Peyer's patch (tissue), 4 donors: ENCODE data around the gene NAT8L. TPM values are rescaled to one million over a fixed set of nuclear protein-coding genes. Genes with fewer than 3 reads are reported as not detected.

Experiments
- DNase-seq, 3 donors: peaks; one replicate each; pipeline ENCODE4 v3.0.0-alpha.2; 2017 to 2019
- H3K27ac ChIP-seq, 4 donors: fragments of 200-600 bp; sonication (generic); one replicate each; pipeline ENCODE4 v1.5.1; 2016 to 2019
- H3K27me3 ChIP-seq, 2 donors: fragments of 200-600 bp; sonication (generic); one replicate each; pipeline ENCODE4 v1.5.1; 2019
- H3K36me3 ChIP-seq, 3 donors: fragments of 200-600 bp; sonication (generic); one replicate each; pipeline ENCODE4 v1.5.1; 2016 to 2019
- H3K4me1 ChIP-seq, 4 donors: fragments of 200-600 bp; sonication (generic); one replicate each; pipeline ENCODE4 v1.5.1; 2016 to 2019
- H3K4me3 ChIP-seq, 4 donors: fragments of 200-600 bp; sonication (generic); 1 replicate in 3 of 4; 2 replicates in 1 of 4; pipeline ENCODE4 v1.5.1; 2016 to 2019; ENCODE audit warnings: mild to moderate bottlenecking in 1 of 4
- H3K9me3 ChIP-seq, 4 donors: fragments of 200-600 bp; sonication (generic); one replicate each; pipeline ENCODE4 v1.5.1; 2016 to 2019; ENCODE audit warnings: mild to moderate bottlenecking in 1 of 4
- POLR2A ChIP-seq, 2 donors: fragments of 450-650 bp; IDR thresholded peaks; one replicate each; pipeline ENCODE4 v1.5.1; 2017; ENCODE audit warnings: antibody characterized with exemption in 2 of 2, mild to moderate bottlenecking in 2 of 2, moderate library complexity in 2 of 2
- total RNA-seq, 4 donors: library from RNA; depleted of rRNA; stranded (reverse); fragments of >200 nt; gene quantifications; one replicate each; pipeline ENCODE4 v1.1.0, GENCODE V29; 2016
- TF ChIP-seq, protein P1 (sequence below), 6 experiments: fragments of 450-650 bp in 4 of 6; fragments of 200-600 bp in 2 of 6; sonication (generic) in 1 of 6; IDR thresholded peaks; one replicate each; pipeline ENCODE4 v1.5.1; 2017 to 2019; ENCODE audit warnings: antibody characterized with exemption in 6 of 6, mild to moderate bottlenecking in 3 of 6, moderate library complexity in 1 of 6

The NAT8L gene
- total RNA-seq, 4 donors from 2014 or later: 0.27 TPM; not detected in 3

- Histone ChIP-seq H3K4me1 (no peaks in the 10 kb centered on the region), H3K9me3 (no peaks in the 10 kb centered on the region), H3K4me3 (no peak overlapping the region), H3K27me3 (no peaks in the 10 kb centered on the region), H3K36me3 (no peaks in the 10 kb centered on the region), H3K27ac (no peak overlapping the region)
- no peak for TF ChIP-seq POLR2A (IDR thresholded peaks at IDR 0.05)
- TF ChIP-seq, protein P1, sequence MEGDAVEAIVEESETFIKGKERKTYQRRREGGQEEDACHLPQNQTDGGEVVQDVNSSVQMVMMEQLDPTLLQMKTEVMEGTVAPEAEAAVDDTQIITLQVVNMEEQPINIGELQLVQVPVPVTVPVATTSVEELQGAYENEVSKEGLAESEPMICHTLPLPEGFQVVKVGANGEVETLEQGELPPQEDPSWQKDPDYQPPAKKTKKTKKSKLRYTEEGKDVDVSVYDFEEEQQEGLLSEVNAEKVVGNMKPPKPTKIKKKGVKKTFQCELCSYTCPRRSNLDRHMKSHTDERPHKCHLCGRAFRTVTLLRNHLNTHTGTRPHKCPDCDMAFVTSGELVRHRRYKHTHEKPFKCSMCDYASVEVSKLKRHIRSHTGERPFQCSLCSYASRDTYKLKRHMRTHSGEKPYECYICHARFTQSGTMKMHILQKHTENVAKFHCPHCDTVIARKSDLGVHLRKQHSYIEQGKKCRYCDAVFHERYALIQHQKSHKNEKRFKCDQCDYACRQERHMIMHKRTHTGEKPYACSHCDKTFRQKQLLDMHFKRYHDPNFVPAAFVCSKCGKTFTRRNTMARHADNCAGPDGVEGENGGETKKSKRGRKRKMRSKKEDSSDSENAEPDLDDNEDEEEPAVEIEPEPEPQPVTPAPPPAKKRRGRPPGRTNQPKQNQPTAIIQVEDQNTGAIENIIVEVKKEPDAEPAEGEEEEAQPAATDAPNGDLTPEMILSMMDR (IDR thresholded peaks at IDR 0.05): no peak
- no peak for DNase-seq
Observed at GRCh38 chr4:2067446-2068197, 8.5 kb downstream of the NAT8L start.

DNA sequence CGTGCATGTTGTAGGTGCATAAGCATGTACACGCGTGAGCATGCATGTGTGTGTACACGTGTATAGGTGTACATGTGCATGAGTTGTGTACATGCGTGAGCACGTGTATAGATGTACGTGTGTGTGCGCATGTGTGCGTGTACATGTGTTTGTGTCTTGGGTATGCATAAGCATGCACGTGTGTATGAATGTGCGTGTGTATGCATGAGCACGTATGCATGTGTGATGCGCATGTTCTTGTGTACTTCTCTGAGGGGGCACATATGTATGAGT lies 9.0 kb downstream of the NAT8L start:
- no peak for DNase-seq
- no peak for TF ChIP-seq POLR2A (IDR thresholded peaks at IDR 0.05)
- TF ChIP-seq, protein P1 (IDR thresholded peaks at IDR 0.05): no peak
- H3K4me3 ChIP-seq: no peak overlapping the region
- H3K27me3 ChIP-seq: no peaks in the 10 kb centered on the region
- H3K9me3 ChIP-seq: no peaks in the 10 kb centered on the region
- H3K27ac ChIP-seq: no peak overlapping the region
- no peaks in the 10 kb centered on the region for H3K36me3 ChIP-seq
- no peaks in the 10 kb centered on the region for H3K4me1 ChIP-seq

- no peaks in the 10 kb centered on the region for H3K36me3 ChIP-seq
- H3K27me3 ChIP-seq: no peaks in the 10 kb centered on the region
- H3K27ac ChIP-seq: no peak overlapping the region
- no peaks in the 10 kb centered on the region for H3K9me3 ChIP-seq
- DNase-seq: no peak
- H3K4me1 ChIP-seq: no peaks in the 10 kb centered on the region
- no peak overlapping the region for H3K4me3 ChIP-seq
- no peak for TF ChIP-seq POLR2A (IDR thresholded peaks at IDR 0.05)
- TF ChIP-seq, protein P1 (IDR thresholded peaks at IDR 0.05): no peak
Observed at GRCh38 chr4:2068566-2068965, 9.4 kb downstream of the NAT8L start.

DNA sequence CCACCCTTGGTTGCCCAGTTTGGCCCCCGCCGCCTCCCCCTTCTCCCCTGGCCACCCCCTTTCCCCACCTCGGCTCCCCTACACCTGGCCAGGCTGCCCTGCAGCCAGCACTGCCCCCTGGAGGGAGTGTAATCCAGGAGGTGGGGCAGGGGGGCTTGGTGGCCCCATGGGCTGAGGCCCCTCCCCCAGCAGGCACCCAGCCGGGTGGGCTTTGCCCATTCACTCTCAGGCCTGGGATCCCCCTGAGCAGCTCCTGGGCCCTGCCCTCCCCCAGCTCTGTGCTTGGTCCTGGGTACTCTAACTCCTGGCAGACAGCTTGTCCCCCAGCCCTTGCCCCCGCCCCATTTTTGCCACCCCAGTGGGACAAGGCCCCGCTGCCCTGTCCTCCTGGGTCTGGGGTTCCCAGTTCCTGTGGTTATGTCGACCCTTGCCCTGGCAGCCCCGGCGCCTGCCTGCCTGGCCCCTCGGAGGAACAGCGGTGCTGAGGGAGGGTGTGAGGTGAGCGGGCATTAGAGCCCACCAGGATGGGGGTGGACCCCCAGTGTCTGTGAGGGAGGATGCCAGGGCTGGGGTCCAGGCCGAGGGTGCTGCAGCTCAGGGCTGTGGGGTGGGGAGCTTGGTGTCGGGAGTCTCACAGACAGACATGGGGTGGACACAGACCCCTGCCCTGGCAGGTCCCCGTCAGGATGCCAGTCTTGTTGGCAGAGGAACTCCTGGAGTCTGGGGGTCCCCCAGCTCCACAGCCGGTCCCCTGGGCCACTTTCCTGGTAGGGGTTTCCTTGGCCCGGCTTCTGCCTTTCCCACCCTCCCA lies 10.2 kb downstream of the NAT8L start:
- TF ChIP-seq, protein P1 (IDR thresholded peaks at IDR 0.05): no peak
- no peak for TF ChIP-seq POLR2A (IDR thresholded peaks at IDR 0.05)
- no peaks in the 10 kb centered on the region for H3K27me3 ChIP-seq

DNA sequence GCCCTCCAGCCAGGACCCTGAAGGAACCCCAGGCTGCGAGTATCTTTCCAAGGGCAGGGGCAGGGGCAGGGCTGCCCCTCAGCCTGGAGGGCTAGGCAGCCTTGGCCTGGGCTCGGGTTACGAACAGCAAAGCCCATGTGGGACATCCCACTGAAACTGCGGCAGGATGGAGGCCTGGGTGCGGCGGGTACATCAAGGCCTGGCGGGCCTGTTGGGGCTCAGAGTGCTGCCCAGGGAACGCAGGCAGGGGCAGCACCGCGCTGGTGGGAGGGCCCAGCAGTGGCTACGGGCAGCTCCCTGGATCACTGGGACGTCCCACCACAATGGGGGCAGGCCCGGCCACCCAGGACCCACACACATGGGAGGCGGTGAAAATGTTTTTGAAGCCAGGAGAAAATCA lies 10.9 kb downstream of the NAT8L start:
- Histone ChIP-seq H3K36me3 (no peaks in the 10 kb centered on the region), H3K27ac (no peak overlapping the region), H3K27me3 (no peaks in the 10 kb centered on the region), H3K4me1 (no peaks in the 10 kb centered on the region), H3K9me3 (no peaks in the 10 kb centered on the region), H3K4me3 (no peak overlapping the region)
- no peak for TF ChIP-seq POLR2A (IDR thresholded peaks at IDR 0.05)
- TF ChIP-seq, protein P1 (IDR thresholded peaks at IDR 0.05): no peak
- no peak for DNase-seq

More for the DNA sequence above, 10.2 kb downstream of the NAT8L start:
- Histone ChIP-seq H3K36me3 (no peaks in the 10 kb centered on the region), H3K4me1 (no peaks in the 10 kb centered on the region), H3K9me3 (no peaks in the 10 kb centered on the region), H3K4me3 (no peak overlapping the region), H3K27ac (no peak overlapping the region)
- peak in 1 of 3 donors; percentile 47 for DNase-seq
